ENCODE measurements around the gene ADAMTSL1. TPM values are rescaled to one million over a fixed set of nuclear protein-coding genes. Genes with fewer than 3 reads are reported as not detected.

The ADAMTSL1 gene
- total RNA-seq, 1 donor: 0.10 TPM

- no peaks in the 10 kb centered on the region for H3K9me3 ChIP-seq (ENCODE audit: low read depth, low read length)
- H3K27me3 ChIP-seq (ENCODE audit: insufficient read depth, low read length): no peaks in the 10 kb centered on the region
- no peaks in the 10 kb centered on the region for H3K4me1 ChIP-seq (ENCODE audit: insufficient read depth, low read length)
- no peak overlapping the region for H3K4me3 ChIP-seq (ENCODE audit: low read length)
These were observed 140.2 kb downstream of the ADAMTSL1 start for GRCh38 chr9:18614116-18614515.

GRCh38 chr9:18614651-18615050 is 140.7 kb downstream of the ADAMTSL1 start:
- no peaks in the 10 kb centered on the region for H3K4me1 ChIP-seq (ENCODE audit: insufficient read depth, low read length)
- no peak overlapping the region for H3K4me3 ChIP-seq (ENCODE audit: low read length)
- no peaks in the 10 kb centered on the region for H3K27me3 ChIP-seq (ENCODE audit: insufficient read depth, low read length)
- no peaks in the 10 kb centered on the region for H3K9me3 ChIP-seq (ENCODE audit: low read depth, low read length)

- Histone ChIP-seq H3K27me3 (ENCODE audit: insufficient read depth, low read length) (no peaks in the 10 kb centered on the region), H3K4me3 (ENCODE audit: low read length) (no peak overlapping the region)
These were observed 143.0 kb downstream of the ADAMTSL1 start for GRCh38 chr9:18616976-18617375.

GRCh38 chr9:18617759-18618158 is 143.8 kb downstream of the ADAMTSL1 start:
- H3K4me1 ChIP-seq (ENCODE audit: insufficient read depth, low read length): no peaks in the 10 kb centered on the region
- no peak overlapping the region for H3K4me3 ChIP-seq (ENCODE audit: low read length)
- H3K27me3 ChIP-seq (ENCODE audit: insufficient read depth, low read length): no peaks in the 10 kb centered on the region
- H3K9me3 ChIP-seq (ENCODE audit: low read depth, low read length): no peaks in the 10 kb centered on the region

More at GRCh38 chr9:18616976-18617375, 143.0 kb downstream of the ADAMTSL1 start:
- Histone ChIP-seq H3K9me3 (ENCODE audit: low read depth, low read length) (no peaks in the 10 kb centered on the region), H3K4me1 (ENCODE audit: insufficient read depth, low read length) (no peaks in the 10 kb centered on the region)

GRCh38 chr9:18618862-18619261 is 144.9 kb downstream of the ADAMTSL1 start:
- no peak overlapping the region for H3K4me3 ChIP-seq (ENCODE audit: low read length)

GRCh38 chr9:18622186-18622836 is 148.4 kb downstream of the ADAMTSL1 start:
- H3K9me3 ChIP-seq (ENCODE audit: low read depth, low read length): no peaks in the 10 kb centered on the region
- no peaks in the 10 kb centered on the region for H3K4me1 ChIP-seq (ENCODE audit: insufficient read depth, low read length)
- H3K4me3 ChIP-seq (ENCODE audit: low read length): no peak overlapping the region
- H3K27me3 ChIP-seq (ENCODE audit: insufficient read depth, low read length): no peaks in the 10 kb centered on the region

More at GRCh38 chr9:18618862-18619261, 144.9 kb downstream of the ADAMTSL1 start:
- H3K27me3 ChIP-seq (ENCODE audit: insufficient read depth, low read length): no peaks in the 10 kb centered on the region
- no peaks in the 10 kb centered on the region for H3K4me1 ChIP-seq (ENCODE audit: insufficient read depth, low read length)
- no peaks in the 10 kb centered on the region for H3K9me3 ChIP-seq (ENCODE audit: low read depth, low read length)

GRCh38 chr9:18623221-18624079 is 149.5 kb downstream of the ADAMTSL1 start:
- Histone ChIP-seq H3K27me3 (ENCODE audit: insufficient read depth, low read length) (no peaks in the 10 kb centered on the region), H3K9me3 (ENCODE audit: low read depth, low read length) (no peaks in the 10 kb centered on the region), H3K4me3 (ENCODE audit: low read length) (no peak overlapping the region), H3K4me1 (ENCODE audit: insufficient read depth, low read length) (no peaks in the 10 kb centered on the region)

- Histone ChIP-seq H3K9me3 (ENCODE audit: low read depth, low read length) (no peaks in the 10 kb centered on the region), H3K4me1 (ENCODE audit: insufficient read depth, low read length) (no peaks in the 10 kb centered on the region), H3K27me3 (ENCODE audit: insufficient read depth, low read length) (no peaks in the 10 kb centered on the region)
These were observed 152.2 kb downstream of the ADAMTSL1 start for GRCh38 chr9:18626046-18626698.

GRCh38 chr9:18629136-18629535 is 155.2 kb downstream of the ADAMTSL1 start:
- no peaks in the 10 kb centered on the region for H3K4me1 ChIP-seq (ENCODE audit: insufficient read depth, low read length)
- no peaks in the 10 kb centered on the region for H3K27me3 ChIP-seq (ENCODE audit: insufficient read depth, low read length)
- no peak overlapping the region for H3K4me3 ChIP-seq (ENCODE audit: low read length)
- H3K9me3 ChIP-seq (ENCODE audit: low read depth, low read length): no peaks in the 10 kb centered on the region

More at GRCh38 chr9:18626046-18626698, 152.2 kb downstream of the ADAMTSL1 start:
- H3K4me3 ChIP-seq (ENCODE audit: low read length): no peak overlapping the region

GRCh38 chr9:18632632-18633403 is 158.9 kb downstream of the ADAMTSL1 start:
- Histone ChIP-seq H3K4me1 (ENCODE audit: insufficient read depth, low read length) (no peaks in the 10 kb centered on the region), H3K4me3 (ENCODE audit: low read length) (no peak overlapping the region), H3K9me3 (ENCODE audit: low read depth, low read length) (no peaks in the 10 kb centered on the region), H3K27me3 (ENCODE audit: insufficient read depth, low read length) (no peaks in the 10 kb centered on the region)

- no peaks in the 10 kb centered on the region for H3K4me1 ChIP-seq (ENCODE audit: insufficient read depth, low read length)
- H3K4me3 ChIP-seq (ENCODE audit: low read length): no peak overlapping the region
- H3K9me3 ChIP-seq (ENCODE audit: low read depth, low read length): no peaks in the 10 kb centered on the region
- no peaks in the 10 kb centered on the region for H3K27me3 ChIP-seq (ENCODE audit: insufficient read depth, low read length)
These were observed 162.8 kb downstream of the ADAMTSL1 start for GRCh38 chr9:18636781-18637180.

GRCh38 chr9:18638371-18639249 is 164.7 kb downstream of the ADAMTSL1 start:
- Histone ChIP-seq H3K4me3 (ENCODE audit: low read length) (no peak overlapping the region), H3K27me3 (ENCODE audit: insufficient read depth, low read length) (no peaks in the 10 kb centered on the region), H3K9me3 (ENCODE audit: low read depth, low read length) (no peaks in the 10 kb centered on the region), H3K4me1 (ENCODE audit: insufficient read depth, low read length) (no peaks in the 10 kb centered on the region)

GRCh38 chr9:18639911-18640310 is 166.0 kb downstream of the ADAMTSL1 start:
- H3K4me3 ChIP-seq (ENCODE audit: low read length): no peak overlapping the region
- no peaks in the 10 kb centered on the region for H3K9me3 ChIP-seq (ENCODE audit: low read depth, low read length)
- H3K27me3 ChIP-seq (ENCODE audit: insufficient read depth, low read length): no peaks in the 10 kb centered on the region
- no peaks in the 10 kb centered on the region for H3K4me1 ChIP-seq (ENCODE audit: insufficient read depth, low read length)

Data from mononuclear cell (primary cell).